Brain microvascular endothelial cell (primary cell): Measurements from ENCODE around the gene FSTL4.

Source experiments
- DNase-seq: peaks from one replicate; pipeline ENCODE4 v3.0.0-alpha.2; 2020
- H3K27ac ChIP-seq: fragments of 250-450 bp; sonication (Bioruptor Pico); 2 replicates; pipeline ENCODE4 v1.5.1; 2020; ENCODE audit warnings: mild to moderate bottlenecking, moderate library complexity
- H3K27me3 ChIP-seq: fragments of 250-450 bp; sonication (Bioruptor Pico); replicated peaks from 2 replicates; pipeline ENCODE4 v1.5.1; 2020; ENCODE audit warnings: mild to moderate bottlenecking
- H3K36me3 ChIP-seq: fragments of 250-450 bp; sonication (Bioruptor Pico); replicated peaks from 2 replicates; pipeline ENCODE4 v1.5.1; 2020; ENCODE audit warnings: mild to moderate bottlenecking
- H3K4me3 ChIP-seq: 2 replicates; pipeline ENCODE4 v1.5.1; 2011; ENCODE audit warnings: low read depth, mild to moderate bottlenecking, control low read depth, low read length, moderate library complexity
- in situ Hi-C: cut with HindIII; loops from 2 replicates; pipeline ENCODE4 v1.10.0; 2017; ENCODE audit warnings: low sequenced_read_pairs, low pct_ligation_motif_present
- TF ChIP-seq, protein P1 (sequence below): IDR thresholded peaks from 2 replicates; pipeline ENCODE4 v1.5.1; 2011; ENCODE audit warnings: low read depth, mild to moderate bottlenecking, moderate library complexity, low read length, control low read depth, inconsistent platforms; ENCODE audit errors: missing control alignments

Gene FSTL4

DNA sequence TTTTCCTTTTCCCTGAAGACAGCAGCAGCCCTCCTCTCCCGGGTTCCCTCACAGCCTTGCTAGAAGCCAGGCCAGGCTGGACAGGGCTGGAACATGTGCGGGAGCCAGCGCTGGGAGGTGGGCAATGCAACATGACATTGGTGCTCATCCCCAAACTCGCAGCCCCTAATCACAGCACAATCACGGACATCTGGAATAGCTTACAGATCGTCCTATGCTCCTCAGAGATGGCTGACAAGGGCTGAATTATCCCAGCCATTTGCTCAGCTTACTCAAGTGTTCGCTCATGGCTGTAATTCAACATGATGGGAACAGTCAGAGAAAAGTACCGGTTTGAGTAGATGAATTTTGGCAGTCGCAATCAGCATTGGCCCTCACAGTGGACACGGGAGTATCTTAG lies 49.8 kb downstream of the FSTL4 start:
- H3K27ac ChIP-seq: no peak overlapping the region
- in situ Hi-C loops: no loop called here

DNA sequence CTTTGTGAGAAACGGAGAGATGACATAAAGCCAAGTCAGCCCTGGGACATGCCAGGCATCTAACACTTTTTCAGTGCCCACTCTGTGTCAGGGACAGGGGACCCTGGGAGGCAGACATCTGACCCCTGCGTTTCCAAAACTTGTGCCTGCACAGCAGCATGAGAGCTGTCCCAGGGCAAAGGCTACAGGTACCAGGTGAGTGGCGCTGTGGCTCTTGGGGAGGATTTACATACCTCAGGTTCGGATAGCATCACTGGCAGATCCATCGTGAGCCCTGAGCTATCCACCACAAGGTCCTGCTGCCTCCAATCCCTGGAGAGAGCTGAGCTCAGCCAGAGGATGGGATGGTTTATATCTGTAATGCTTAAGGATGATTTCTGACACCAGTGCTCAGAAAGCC lies 52.4 kb downstream of the FSTL4 start:
- Histone ChIP-seq H3K27me3 (no peaks in the 10 kb centered on the region), H3K36me3 (no peaks in the 10 kb centered on the region), H3K4me3 (no peak overlapping the region), H3K27ac (no peak overlapping the region)
- TF ChIP-seq, protein P1, sequence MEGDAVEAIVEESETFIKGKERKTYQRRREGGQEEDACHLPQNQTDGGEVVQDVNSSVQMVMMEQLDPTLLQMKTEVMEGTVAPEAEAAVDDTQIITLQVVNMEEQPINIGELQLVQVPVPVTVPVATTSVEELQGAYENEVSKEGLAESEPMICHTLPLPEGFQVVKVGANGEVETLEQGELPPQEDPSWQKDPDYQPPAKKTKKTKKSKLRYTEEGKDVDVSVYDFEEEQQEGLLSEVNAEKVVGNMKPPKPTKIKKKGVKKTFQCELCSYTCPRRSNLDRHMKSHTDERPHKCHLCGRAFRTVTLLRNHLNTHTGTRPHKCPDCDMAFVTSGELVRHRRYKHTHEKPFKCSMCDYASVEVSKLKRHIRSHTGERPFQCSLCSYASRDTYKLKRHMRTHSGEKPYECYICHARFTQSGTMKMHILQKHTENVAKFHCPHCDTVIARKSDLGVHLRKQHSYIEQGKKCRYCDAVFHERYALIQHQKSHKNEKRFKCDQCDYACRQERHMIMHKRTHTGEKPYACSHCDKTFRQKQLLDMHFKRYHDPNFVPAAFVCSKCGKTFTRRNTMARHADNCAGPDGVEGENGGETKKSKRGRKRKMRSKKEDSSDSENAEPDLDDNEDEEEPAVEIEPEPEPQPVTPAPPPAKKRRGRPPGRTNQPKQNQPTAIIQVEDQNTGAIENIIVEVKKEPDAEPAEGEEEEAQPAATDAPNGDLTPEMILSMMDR: no peak
- in situ Hi-C loops: no loop called here
- DNase-seq: no peak

More for the DNA sequence above, 49.8 kb downstream of the FSTL4 start:
- no peak for DNase-seq
- Histone ChIP-seq H3K4me3 (no peak overlapping the region), H3K27me3 (no peaks in the 10 kb centered on the region), H3K36me3 (no peaks in the 10 kb centered on the region)
- TF ChIP-seq, protein P1: no peak

DNA sequence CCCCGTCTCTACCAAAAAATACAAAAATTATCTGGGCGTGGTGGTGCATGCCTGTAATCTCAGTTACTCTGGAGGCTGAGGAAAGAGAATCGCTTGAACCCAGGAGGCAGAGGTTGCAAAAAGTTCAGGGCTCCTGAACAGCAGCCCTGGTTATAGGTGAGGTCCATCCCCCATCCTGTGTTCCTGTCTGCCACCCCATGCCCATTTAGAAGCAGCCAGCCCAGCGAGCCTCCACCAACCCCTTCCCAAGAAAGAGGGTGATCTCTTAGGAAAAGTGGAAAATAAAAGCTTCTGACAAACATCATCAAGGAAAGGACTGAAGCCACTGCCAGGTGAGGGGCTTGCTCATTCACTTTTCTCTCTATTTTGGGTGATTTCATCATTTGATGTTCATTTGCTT lies 55.8 kb downstream of the FSTL4 start:
- Histone ChIP-seq H3K27ac (no peak overlapping the region), H3K27me3 (no peaks in the 10 kb centered on the region), H3K4me3 (no peak overlapping the region), H3K36me3 (no peaks in the 10 kb centered on the region)
- DNase-seq: no peak
- TF ChIP-seq, protein P1: no peak
- in situ Hi-C loops: no loop called here

DNA sequence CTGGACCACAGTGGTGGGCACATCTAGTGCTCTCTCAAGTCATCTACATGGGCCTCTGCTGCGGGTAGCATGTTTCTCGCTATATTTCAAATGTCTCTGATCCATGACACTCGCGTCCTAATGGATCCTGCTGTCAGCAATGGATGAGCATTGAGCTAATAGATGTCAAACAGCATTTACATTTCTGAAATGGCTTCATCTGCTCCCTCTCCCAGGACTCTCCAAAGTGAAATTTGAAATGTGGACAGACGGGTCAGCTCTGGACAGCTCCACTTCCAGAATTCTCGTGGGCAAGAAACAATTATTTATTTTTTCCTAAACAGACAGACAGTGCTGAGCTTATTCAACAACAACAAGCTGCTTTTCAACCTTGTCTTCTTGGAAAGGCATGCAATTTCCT lies 58.1 kb downstream of the FSTL4 start:
- Histone ChIP-seq H3K27me3 (no peaks in the 10 kb centered on the region), H3K36me3 (no peaks in the 10 kb centered on the region), H3K4me3 (no peak overlapping the region), H3K27ac (no peak overlapping the region)
- in situ Hi-C loops: no loop called here
- no peak for DNase-seq
- TF ChIP-seq, protein P1: no peak

DNA sequence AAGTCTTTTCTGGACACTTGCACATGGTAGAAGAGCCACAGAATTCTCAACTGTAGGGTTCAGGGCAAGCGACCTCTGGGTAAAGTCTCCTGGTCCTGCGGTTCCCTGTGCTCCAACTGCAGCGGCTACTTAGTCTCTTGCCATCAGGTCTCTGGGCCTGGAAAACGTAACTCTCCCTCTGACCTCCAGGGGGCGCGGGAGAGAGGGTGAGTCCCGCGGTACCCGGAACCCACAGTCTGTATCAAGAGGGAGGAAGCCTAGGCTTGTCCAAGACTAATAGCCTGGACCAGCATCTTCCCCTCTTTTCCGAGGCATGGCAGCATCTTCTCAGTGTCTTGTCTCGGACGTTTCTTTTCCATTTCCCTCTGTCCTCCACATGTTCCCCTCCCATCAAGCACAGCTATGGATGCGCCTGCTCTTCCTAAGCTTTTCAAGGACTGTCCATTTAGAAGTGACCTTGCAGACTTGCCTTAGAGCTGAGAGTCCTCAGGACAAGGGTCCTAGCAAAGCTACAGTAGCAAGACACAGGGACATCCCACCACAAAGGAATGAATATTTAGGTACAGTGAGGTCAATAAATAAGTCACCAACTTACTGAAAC lies 59.3 kb downstream of the FSTL4 start:
- Histone ChIP-seq H3K36me3 (no peaks in the 10 kb centered on the region), H3K27ac (no peak overlapping the region), H3K27me3 (no peaks in the 10 kb centered on the region), H3K4me3 (no peak overlapping the region)
- TF ChIP-seq, protein P1: peak; percentile 85
- in situ Hi-C loops: no loop called here
- DNase-seq: peak; percentile 30

GRCh38 chr5:133546500-133546899 lies 65.8 kb downstream of the FSTL4 start:
- no peaks in the 10 kb centered on the region for H3K27me3 ChIP-seq
- no peaks in the 10 kb centered on the region for H3K36me3 ChIP-seq
- no peak overlapping the region for H3K4me3 ChIP-seq
- DNase-seq: no peak
- in situ Hi-C loops: no loop called here
- H3K27ac ChIP-seq: no peak overlapping the region
- TF ChIP-seq, protein P1: no peak
